GM19455 (cell line): ENCODE data around the gene CDK5RAP3.

Experiments
- ATAC-seq: cut with Tn5 transposase; IDR thresholded peaks from one replicate; pipeline ENCODE4 v1.9.1; 2021; ENCODE audit not compliant: unreplicated experiment

CDK5RAP3 gene

DNA sequence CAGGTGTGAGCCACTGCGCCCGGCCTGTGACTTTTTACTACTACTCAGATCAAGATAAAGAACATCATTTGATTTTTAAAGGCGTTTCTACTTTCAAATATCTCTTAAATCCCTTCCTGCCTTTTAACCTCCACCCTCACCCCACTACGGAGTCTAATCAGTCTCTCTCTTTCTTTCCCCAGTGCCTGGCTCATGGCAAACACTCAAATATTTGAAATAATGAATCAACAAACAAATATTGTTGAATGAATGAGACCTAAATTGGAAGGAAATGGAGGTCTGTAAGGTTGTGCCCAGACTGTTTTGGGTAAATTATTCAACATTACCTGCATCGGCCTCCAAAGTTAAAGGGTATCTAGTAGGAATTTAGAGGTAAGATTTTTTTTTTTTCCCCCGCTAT, 52.0 kb downstream of the CDK5RAP3 start:
- no peak for ATAC-seq

DNA sequence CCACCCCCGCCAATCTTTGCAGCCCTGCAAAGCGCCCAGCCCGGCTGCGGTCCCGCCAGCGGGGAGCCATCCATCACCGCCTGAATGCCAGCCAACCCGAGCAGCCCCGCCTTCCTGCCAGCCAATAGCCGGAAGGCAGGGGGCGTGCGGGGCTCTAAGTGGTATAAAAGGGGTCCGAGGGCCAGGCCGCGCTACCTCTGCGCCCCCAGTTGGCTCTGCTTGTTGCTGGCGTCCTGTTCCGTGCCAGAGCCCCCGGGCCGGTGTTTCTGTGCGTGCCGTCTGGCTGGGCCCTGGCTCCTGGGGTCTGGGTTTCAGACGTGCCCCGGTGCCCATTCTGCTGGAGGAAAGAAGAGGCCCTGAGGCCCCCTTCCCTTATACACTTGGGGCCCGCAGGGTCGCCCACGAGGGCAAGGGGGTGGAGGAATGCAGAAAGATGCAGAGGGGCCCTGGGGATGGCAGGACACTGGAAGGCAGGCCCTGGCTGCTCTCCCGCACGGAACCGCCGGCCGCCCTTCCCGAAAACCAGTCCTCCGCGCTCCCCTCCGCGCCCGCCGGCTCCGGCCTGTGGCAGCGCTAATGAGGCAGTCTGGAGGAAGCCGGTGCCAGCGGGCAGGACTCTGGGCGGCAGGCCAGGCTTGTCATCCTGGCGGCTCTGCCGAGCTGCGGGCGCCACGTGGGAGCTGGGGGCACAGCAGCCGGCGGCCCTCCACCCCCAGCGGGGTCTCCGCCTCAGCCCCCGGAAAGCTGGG, 52.7 kb downstream of the CDK5RAP3 start:
- ATAC-seq: no peak

DNA sequence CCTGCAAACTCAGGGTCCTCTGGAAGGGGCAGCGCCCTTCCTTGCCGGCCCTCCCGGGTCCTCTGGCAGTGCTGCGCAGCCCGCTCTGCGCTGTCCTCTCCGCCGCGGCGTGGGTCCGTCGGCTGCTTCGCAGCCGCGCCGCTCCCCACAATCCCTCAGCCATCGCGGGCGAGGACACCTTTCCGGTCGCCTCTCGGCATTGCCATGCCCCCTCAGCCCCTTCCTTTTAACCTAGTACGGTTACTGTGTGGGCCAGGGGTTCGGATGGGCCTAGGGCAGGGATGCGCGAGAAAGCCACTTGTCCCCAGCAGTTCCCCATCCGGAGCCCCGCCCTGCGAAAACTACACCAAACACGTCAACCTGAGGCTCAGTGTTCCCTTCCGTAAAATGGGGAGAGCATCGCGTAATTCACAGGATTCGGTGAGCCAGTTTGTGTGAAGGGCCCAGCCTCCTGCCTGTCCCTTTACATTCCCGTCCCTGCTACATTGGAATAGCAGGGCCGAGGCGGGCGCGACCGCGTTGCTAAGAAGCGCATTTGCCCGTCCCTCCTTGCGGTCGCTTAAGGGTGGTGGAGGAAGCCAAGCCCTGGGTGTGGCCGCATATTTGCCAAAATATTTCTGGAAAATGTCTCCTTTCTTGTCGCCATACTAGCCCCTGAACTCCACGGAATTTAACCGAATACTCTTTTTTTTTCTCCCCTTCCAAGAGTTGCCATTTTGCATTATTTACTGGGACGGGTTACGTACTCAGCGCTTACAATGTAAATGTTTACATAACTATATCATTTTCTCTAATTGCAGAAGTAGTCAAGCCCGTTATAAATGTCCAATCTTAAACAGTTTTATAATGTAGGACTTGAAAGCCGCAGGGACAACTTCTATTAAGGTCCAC, 53.5 kb downstream of the CDK5RAP3 start:
- ATAC-seq: no peak

DNA sequence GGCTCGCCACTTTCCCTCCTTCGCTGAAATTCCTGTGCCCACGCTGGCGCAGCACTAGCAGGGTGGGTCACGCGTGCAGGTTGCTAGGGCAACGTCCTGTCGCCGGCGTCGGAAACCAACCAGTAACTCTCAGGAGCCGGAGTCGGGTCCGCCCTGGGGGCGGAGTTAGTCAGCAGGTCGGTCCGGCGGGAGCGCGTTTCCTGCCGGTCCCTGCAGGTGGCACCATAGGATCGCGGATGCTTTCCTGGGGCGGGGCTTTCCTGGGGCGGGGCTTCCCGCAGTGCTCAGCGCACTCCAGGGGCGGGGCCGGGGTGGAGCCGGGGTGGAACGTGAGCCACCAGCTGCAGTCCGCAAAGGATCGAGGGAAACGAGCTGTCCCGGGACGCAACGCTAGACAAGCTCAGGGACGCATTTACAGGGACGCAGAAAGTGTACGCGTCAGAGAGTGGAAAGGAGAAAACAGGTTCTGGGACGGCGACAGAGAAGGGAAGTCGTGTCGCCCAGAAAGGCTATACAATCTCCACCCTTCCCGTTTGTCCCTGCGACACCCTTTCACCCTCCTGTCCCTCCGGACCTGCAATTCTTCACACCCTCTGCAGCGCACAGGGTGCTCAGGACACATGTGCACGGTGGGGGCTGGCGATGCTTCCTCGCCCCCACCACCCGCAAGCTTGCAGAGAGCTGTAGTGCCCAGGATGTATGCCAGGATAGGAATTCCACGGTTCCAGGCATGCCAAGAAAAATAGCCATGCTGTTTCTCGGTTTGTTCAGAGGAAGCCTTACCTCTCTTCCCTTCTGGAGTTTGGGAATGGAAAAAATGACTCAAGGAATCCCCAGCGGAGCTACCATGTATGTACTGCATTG, 54.4 kb downstream of the CDK5RAP3 start:
- peak; percentile 81 for ATAC-seq

DNA sequence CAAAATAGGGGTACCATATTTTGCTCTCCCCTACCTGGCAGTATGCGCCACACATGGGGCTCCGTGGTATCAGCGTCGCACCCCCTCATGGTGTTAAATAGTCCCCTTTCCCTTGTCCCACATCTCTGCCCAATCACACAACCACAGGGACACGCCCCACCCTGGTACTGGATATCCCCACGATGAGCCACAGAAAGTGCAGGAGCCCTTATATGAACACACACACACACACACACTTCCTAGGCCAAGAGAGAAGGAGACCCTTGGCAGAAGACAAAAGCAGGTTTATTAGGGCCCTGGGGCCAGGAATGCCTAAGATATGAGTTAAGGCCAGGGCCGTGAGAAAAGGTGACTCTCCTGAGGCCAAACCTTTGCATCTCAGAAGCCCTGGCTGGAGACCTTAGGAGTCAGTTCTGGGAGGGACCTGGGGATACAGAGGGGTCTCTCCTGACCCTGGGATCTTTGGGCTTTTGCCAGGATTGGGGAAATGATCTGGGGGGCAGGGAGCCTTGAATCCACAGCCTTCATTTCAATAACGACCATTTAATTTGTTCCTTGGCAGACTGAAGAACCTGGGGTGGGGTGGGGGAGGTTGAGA, 55.1 kb downstream of the CDK5RAP3 start:
- ATAC-seq: no peak

DNA sequence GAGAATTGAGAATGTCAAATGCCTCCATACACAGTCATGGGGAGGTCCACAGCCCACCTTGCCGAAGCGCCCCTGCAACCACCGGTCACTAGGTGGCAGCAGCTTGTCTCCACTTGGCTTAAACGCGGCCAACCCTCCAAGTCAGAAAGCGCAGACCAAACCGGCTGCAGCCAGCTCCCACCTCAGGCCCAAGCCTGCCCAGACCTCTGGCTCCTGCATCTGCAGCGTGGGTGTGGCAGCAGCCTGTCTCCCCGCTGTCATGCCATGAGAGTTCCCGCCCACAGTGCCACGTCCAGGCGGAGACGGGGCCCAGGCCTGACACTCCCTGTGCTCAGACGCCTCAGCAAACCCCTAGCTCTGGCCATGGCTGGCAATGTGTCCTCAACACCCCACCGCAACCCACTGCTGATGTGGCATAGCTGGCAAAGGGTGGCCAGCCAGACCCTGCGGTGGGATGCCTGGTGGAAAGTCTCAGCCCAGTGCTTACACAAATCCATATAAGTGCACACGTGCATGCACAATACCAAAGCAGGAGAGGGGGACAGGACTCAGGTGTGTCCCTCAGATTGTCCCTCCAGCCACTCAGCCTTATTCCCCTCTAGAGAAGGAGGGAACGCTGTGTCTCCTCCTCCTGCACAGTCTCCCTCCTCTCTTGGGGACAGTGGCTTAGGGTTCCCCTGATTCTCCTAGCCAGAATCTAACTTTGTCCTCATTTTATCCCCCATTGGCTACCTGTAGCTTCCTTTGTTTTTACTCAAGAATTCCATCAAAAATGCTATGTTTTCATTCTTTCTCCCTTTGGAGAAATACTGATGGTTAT, 55.8 kb downstream of the CDK5RAP3 start:
- ATAC-seq: no peak

DNA sequence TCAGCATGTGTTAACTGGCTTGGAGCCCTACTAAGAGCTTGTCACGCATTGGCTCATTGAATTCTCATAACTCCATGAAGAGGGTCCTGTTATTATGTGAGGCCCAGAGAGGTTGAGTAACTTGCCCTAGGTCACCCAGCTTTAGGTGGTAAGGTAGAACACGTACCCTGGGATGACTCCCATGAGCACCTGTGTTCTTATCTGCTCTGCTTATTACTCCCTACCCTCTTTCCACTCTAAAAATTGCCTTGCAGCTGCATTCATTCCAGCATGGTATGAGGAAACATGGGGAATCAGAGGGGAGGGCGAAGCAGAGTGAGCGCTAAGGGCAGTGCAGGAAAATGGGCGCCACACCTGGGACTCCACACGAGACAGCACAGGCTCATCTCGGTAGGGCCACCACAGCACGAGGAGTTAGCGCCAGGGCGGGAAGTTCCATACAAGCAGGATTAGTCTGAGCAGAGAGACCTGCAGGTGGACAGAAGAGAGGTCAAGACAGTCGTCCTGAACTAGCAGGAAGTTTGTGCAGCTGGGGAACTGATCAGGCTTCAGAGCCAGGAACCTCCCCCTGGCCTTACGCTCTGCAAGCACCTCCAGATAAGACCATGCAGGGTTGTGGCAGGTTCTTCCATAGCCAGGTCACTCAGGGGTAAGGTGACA, 56.5 kb downstream of the CDK5RAP3 start:
- ATAC-seq: no peak

DNA sequence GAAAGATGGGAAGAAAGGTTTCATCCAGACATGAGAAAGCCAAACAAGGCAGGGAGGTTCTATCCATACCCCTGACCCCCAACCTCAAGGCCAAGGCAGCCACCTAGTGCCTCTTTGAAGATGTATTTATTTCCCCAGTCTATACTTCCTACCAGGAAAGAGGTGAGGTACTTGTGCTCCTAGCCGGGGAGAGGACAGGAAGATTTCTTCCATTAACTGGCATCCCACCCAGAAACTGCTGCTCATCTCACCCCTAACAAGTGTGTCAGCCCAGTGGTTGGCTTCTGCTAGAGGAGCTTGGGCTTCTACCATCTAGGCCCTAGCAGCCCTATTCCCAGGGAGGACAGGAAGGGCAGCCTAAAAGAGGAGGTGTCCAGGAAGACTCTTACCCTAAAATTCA, 57.8 kb downstream of the CDK5RAP3 start:
- ATAC-seq: no peak

DNA sequence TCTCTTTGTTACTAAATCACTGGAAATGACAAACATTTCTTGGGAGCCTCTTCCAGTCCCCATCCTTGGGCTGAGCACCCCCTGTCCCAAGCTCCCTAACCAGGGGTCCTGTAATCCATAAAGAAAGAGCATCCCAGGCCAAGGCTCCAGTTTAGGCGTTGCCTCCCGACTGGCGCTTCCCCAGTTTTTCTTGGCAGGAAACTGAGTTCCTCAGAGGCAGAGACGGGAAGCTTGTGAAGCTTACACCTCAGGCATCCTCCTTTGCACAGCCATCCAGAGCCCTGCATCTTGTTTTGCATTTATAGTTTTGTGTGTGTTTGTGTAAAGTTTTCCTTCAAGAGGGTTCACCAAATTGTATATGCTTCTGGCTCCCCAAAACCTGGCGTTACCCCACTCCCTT, 59.6 kb downstream of the CDK5RAP3 start:
- ATAC-seq: no peak
